Right atrium auricular region (tissue), 2 donors: ENCODE data around the gene ZNF839. TPM values are rescaled to one million over a fixed set of nuclear protein-coding genes. Genes with fewer than 3 reads are reported as not detected.
A peak's percentile ranks its signal among the peaks of the same experiment; 100 is the strongest.

ENCODE experiments used
- DNase-seq: peaks from one replicate; pipeline ENCODE4 v3.0.0-alpha.2; 2019; ENCODE audit warnings: low spot score
- H3K27ac ChIP-seq, 2 donors: fragments of 200-600 bp; sonication (generic); 1 replicate in 1 of 2; 2 replicates in 1 of 2; pipeline ENCODE4 v1.5.1; 2016 to 2019
- H3K27me3 ChIP-seq, 2 donors: fragments of 200-600 bp; sonication (generic); one replicate each; pipeline versions ENCODE4 v1.5.1 to v1.6.0; 2017 to 2019
- H3K36me3 ChIP-seq: fragments of 200-600 bp; sonication (generic); one replicate; pipeline ENCODE4 v1.5.1; 2016
- H3K4me1 ChIP-seq, 2 donors: fragments of 200-600 bp; sonication (generic); one replicate each; pipeline versions ENCODE4 v1.5.1 to v1.6.0; 2017 to 2019
- H3K4me3 ChIP-seq, 2 donors: fragments of 200-600 bp; sonication (generic); 1 replicate in 1 of 2; 2 replicates in 1 of 2; pipeline ENCODE4 v1.5.1; 2017 to 2019; ENCODE audit warnings: mild to moderate bottlenecking in 1 of 2, moderate library complexity in 1 of 2
- H3K9me3 ChIP-seq, 2 donors: fragments of 200-600 bp; sonication (generic); one replicate each; pipeline ENCODE4 v1.5.1; 2019
- CTCF ChIP-seq, 2 donors: fragments of 200-600 bp; sonication (generic); IDR thresholded peaks; one replicate each; pipeline ENCODE4 v1.5.1; 2019; ENCODE audit warnings: antibody characterized with exemption in 2 of 2
- total RNA-seq, 2 donors: library from RNA; depleted of rRNA; stranded (reverse); fragments of >200 nt; gene quantifications; one replicate each; pipeline ENCODE4 v1.1.0, GENCODE V29; 2016

The ZNF839 gene
- total RNA-seq, 2 donors from 2014 or later, result 6.4 to 7.8 TPM

- no peaks in the 10 kb centered on the region for H3K4me1 ChIP-seq
- no peak overlapping the region for H3K4me3 ChIP-seq
- H3K9me3 ChIP-seq, result no peaks in the 10 kb centered on the region
- peaks cover 27% of the 10 kb centered on the region for H3K36me3 ChIP-seq
- DNase-seq, result no peak
- no peaks in the 10 kb centered on the region for H3K27me3 ChIP-seq
- H3K27ac ChIP-seq, result no peak overlapping the region
- no peak for TF ChIP-seq CTCF (IDR thresholded peaks at IDR 0.05)
Measured at GRCh38 chr14:102378830-102379229, 59.3 kb downstream of the ZNF839 start.

GRCh38 chr14:102387086-102387485, 67.5 kb downstream of the ZNF839 start:
- H3K36me3 ChIP-seq, result no peaks in the 10 kb centered on the region
- peaks cover 0 to 16% of the 10 kb centered on the region in 2 donors for H3K4me1 ChIP-seq
- no peak for DNase-seq
- H3K27me3 ChIP-seq, result no peaks in the 10 kb centered on the region
- H3K27ac ChIP-seq, result no peak overlapping the region
- no peaks in the 10 kb centered on the region for H3K9me3 ChIP-seq
- TF ChIP-seq CTCF (IDR thresholded peaks at IDR 0.05), result no peak
- H3K4me3 ChIP-seq, result no peak overlapping the region

GRCh38 chr14:102389246-102389645, 69.7 kb downstream of the ZNF839 start:
- no peak for DNase-seq
- no peak overlapping the region for H3K4me3 ChIP-seq
- no peak overlapping the region for H3K27ac ChIP-seq
- no peaks in the 10 kb centered on the region for H3K36me3 ChIP-seq
- no peaks in the 10 kb centered on the region for H3K9me3 ChIP-seq
- no peaks in the 10 kb centered on the region for H3K27me3 ChIP-seq
- no peak for TF ChIP-seq CTCF (IDR thresholded peaks at IDR 0.05)
- H3K4me1 ChIP-seq, result peaks cover 0 to 23% of the 10 kb centered on the region in 2 donors

- Histone ChIP-seq H3K9me3 (no peaks in the 10 kb centered on the region), H3K4me3 (no peak overlapping the region), H3K27me3 (no peaks in the 10 kb centered on the region), H3K4me1 (peaks cover 0 to 23% of the 10 kb centered on the region in 2 donors), H3K36me3 (no peaks in the 10 kb centered on the region), H3K27ac (peak overlapping the region; percentile 33 to 54)
- DNase-seq, result no peak
- no peak for TF ChIP-seq CTCF (IDR thresholded peaks at IDR 0.05)
Measured at GRCh38 chr14:102390064-102390855, 70.7 kb downstream of the ZNF839 start.

Other genes with a start within 250 kb of the ZNF839 start
- 100 to 1,000 TPM; 411 to 457 TPM for gene HSP90AA1, start 232.7 kb upstream of the ZNF839 start, total RNA-seq
- 10 to 100 TPM; 16.0 to 20.1 TPM for gene WDR20, start 179.8 kb upstream of the ZNF839 start, total RNA-seq
- 10 to 100 TPM; 10.1 to 22.9 TPM for gene MOK, start 14.6 kb upstream of the ZNF839 start, total RNA-seq
- 10 to 100 TPM; 25.0 to 31.3 TPM for gene CINP, start 43.1 kb downstream of the ZNF839 start, total RNA-seq
- gene TECPR2, start 43.2 kb downstream of the ZNF839 start, total RNA-seq, result 10 to 100 TPM; 13.2 to 15.5 TPM
- 100 to 1,000 TPM; 144 to 158 TPM for gene ANKRD9, start 190.0 kb downstream of the ZNF839 start, total RNA-seq